Ovary (tissue), 9 donors: ENCODE measurements around the gene AP1B1. TPM values are rescaled to one million over a fixed set of nuclear protein-coding genes. Genes with fewer than 3 reads are reported as not detected.
"Not testable (repeated sequence)": the region's sequence is repeated elsewhere in the genome, so short reads cannot be mapped to it uniquely, and the experiment has no call there.

Experiments used
- DNase-seq, 5 donors: peaks; one replicate each; pipeline ENCODE4 v3.0.0-alpha.2; 2019 to 2020
- H3K27ac ChIP-seq, 2 donors: fragments of 200-600 bp; one replicate each; pipeline versions ENCODE4 v1.5.1 to v1.8.0; 2019 to 2022
- H3K27me3 ChIP-seq: fragments of 200-600 bp; one replicate; pipeline ENCODE4 v1.8.0; 2022
- H3K36me3 ChIP-seq: fragments of 200-600 bp; sonication (generic); one replicate; pipeline ENCODE4 v1.5.1; 2019
- H3K4me1 ChIP-seq: one replicate; pipeline ENCODE4 v1.8.1; 2013; ENCODE audit warnings: mild to moderate bottlenecking, moderate library complexity; ENCODE audit not compliant: insufficient read depth
- H3K4me3 ChIP-seq: fragments of 200-600 bp; sonication (generic); one replicate; pipeline ENCODE4 v1.5.1; 2017
- H3K9me3 ChIP-seq, 2 donors: fragments of 200-600 bp in 1 of 2; sonication (generic) in 1 of 2; one replicate each; pipeline versions ENCODE4 v1.5.1 to v1.8.1; 2013 to 2019; ENCODE audit warnings: mild to moderate bottlenecking in 1 of 2, moderate library complexity in 1 of 2
- EP300 ChIP-seq: sonication (generic); formaldehyde crosslinking; IDR thresholded peaks from one replicate; pipeline ENCODE4 v1.6.1; 2017; ENCODE audit warnings: antibody characterized with exemption
- POLR2A ChIP-seq: fragments of 450-650 bp; IDR thresholded peaks from one replicate; pipeline ENCODE4 v1.6.1; 2017; ENCODE audit warnings: antibody characterized with exemption, mild to moderate bottlenecking, moderate library complexity
- WGBS, 3 donors: extraction: QIAGEN DNeasy Blood & Tissue Kit in 1 of 3; methylation state at CpG; one replicate each; pipeline versions ENCODE4 v1.1.5 to v1.1.7; 2013 to 2017; 5-methylcytosine and 5-hydroxymethylcytosine counted together
- intact Hi-C, 4 donors: fragments of 100-400 bp; cut with DNase I; formaldehyde crosslinking; loops; one replicate each; pipeline versions ENCODE4 v1.11.0 to v1.15.1; 2022 to 2023
- polyA plus RNA-seq, 2 donors: library from polyadenylated mRNA; stranded (reverse); fragments of 200-250 nt in 1 of 2; fragments of 350-450 nt in 1 of 2; fragmentation: Illumina TruSeq in 1 of 2; extraction: RNeasy Lipid Tissue Mini Kit (QIAGEN cat#74804) in 1 of 2; gene quantifications; one replicate each; pipeline ENCODE4 v1.2.3, GENCODE V29; 2013 to 2014
- total RNA-seq, 7 donors: library from RNA; depleted of rRNA in 2 of 7; stranded (reverse); fragments of >200 nt in 2 of 7; fragmentation: NEBNext Ultra II Directional in 3 of 7; extraction: Animal tissue kit (Norgen Biotek cat#: 25700) in 3 of 7; gene quantifications; one replicate each; pipeline versions ENCODE4 v1.1.0 to v1.2.4, GENCODE V29; 2016 to 2023
- TF ChIP-seq, protein P1 (sequence below), 3 donors: fragments of 450-650 bp in 2 of 3; fragments of 200-600 bp in 1 of 3; IDR thresholded peaks; one replicate each; pipeline versions ENCODE4 v1.5.1 to v1.8.0; 2016 to 2022; ENCODE audit warnings: antibody characterized with exemption in 3 of 3, mild to moderate bottlenecking in 1 of 3
- donor health status: DM: no; HTN: no; CAD: no; lungs with moderate emphysema.
- donor health status: DM: no; HTN: no; CAD: no.
- donor health status: Bipolar disorder and iron deficiency.
- donor health status: DM: yes; HTN: yes; CAD: no.
- donor health status: DM: no; HTN: no; CAD: no.
- donor health status: DM: yes; HTN: yes; CAD: no.

Gene AP1B1
- total and polyA plus RNA-seq, 9 donors = 17.7 to 54.0 (median 36.8) TPM

DNA sequence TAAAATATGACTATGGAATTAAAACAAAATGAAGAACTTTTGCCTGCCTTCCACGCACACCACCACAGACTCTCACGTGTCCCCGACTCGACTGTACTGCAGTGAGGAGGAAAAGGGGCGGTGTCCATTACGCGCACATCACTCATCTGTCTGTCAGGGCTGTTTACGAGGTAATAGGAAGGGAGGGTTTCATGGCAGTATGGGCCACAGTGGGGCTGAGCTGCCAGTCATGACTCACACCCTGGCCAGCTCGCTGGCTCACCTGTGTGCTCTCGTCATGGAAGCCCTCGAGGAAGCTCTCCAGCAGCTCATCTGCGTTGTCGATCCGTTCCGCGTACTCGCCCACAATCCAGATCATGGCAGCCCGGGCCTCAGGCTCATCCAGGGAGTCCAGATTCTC, 39.4 kb downstream of the AP1B1 start:
- WGBS, 3 donors = 92 to 93% (median 92%) methylated on average over 18 of the region's 18 CpGs
- TF ChIP-seq EP300 (no peak), POLR2A (no peak)
- TF ChIP-seq, protein P1, sequence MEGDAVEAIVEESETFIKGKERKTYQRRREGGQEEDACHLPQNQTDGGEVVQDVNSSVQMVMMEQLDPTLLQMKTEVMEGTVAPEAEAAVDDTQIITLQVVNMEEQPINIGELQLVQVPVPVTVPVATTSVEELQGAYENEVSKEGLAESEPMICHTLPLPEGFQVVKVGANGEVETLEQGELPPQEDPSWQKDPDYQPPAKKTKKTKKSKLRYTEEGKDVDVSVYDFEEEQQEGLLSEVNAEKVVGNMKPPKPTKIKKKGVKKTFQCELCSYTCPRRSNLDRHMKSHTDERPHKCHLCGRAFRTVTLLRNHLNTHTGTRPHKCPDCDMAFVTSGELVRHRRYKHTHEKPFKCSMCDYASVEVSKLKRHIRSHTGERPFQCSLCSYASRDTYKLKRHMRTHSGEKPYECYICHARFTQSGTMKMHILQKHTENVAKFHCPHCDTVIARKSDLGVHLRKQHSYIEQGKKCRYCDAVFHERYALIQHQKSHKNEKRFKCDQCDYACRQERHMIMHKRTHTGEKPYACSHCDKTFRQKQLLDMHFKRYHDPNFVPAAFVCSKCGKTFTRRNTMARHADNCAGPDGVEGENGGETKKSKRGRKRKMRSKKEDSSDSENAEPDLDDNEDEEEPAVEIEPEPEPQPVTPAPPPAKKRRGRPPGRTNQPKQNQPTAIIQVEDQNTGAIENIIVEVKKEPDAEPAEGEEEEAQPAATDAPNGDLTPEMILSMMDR (IDR thresholded peaks at IDR 0.05) = no peak
- H3K27me3 ChIP-seq = no peaks in the 10 kb centered on the region
- H3K27ac ChIP-seq = no peak overlapping the region
- intact Hi-C loops = no loop called here
- no peak for DNase-seq
- no peak overlapping the region for H3K4me3 ChIP-seq
- H3K4me1 ChIP-seq = no peaks in the 10 kb centered on the region
- no peaks in the 10 kb centered on the region for H3K36me3 ChIP-seq
- H3K9me3 ChIP-seq = no peaks in the 10 kb centered on the region

DNA sequence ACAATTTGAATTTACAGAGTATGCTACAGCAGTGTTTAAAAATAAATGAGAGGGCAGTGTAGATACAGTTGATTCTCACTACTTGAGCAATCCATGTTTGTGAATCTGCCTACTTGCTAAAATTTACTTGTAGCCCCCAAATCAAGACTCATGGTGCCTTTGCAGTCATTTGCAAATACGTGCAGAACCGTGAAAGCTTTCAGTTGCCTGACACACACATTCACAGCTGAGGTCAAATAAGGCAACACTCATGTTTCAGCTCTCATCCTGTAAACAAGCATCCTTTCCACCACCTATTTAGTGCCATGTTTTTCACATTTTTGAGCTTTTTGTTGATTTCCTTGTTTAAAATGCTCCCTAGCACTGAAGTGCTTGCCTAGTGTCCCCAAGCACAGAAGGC, 40.3 kb downstream of the AP1B1 start:
- Histone ChIP-seq H3K4me3 (no peak overlapping the region), H3K27me3 (no peaks in the 10 kb centered on the region), H3K27ac (no peak overlapping the region), H3K36me3 (no peaks in the 10 kb centered on the region), H3K9me3 (no peaks in the 10 kb centered on the region), H3K4me1 (no peaks in the 10 kb centered on the region)
- no peak for DNase-seq
- TF ChIP-seq POLR2A = no peak
- TF ChIP-seq EP300 = no peak
- TF ChIP-seq, protein P1 (IDR thresholded peaks at IDR 0.05) = no peak
- WGBS, 3 donors = 57 to 80% (median 61%) methylated on average over 2 of the region's 2 CpGs
- intact Hi-C loops = no loop called here

DNA sequence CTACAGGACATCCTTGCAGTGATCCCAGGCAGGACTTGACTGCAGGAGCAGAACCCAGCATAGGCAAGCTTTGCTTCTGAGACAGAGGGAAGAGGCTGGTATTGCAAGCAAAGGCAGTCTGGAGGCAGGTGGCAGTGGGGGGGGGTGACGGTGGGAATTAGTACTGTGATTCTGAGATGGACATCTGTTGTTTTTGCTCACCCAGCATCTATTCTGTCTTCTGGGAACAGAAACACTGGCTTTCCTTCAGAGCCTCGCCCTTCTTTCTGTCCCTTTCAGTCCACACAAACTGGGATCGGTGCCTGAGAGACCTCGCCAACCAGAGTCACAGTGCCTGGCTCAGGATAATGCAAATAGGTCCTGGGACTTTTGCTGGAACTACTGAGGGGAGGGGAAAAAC, 41.7 kb downstream of the AP1B1 start:
- Histone ChIP-seq H3K4me3 (no peak overlapping the region), H3K4me1 (no peaks in the 10 kb centered on the region), H3K27me3 (no peaks in the 10 kb centered on the region), H3K36me3 (no peaks in the 10 kb centered on the region), H3K9me3 (no peaks in the 10 kb centered on the region), H3K27ac (no peak overlapping the region)
- WGBS, 3 donors = 86 to 90% (median 90%) methylated on average over 4 of the region's 4 CpGs
- TF ChIP-seq POLR2A (no peak), EP300 (no peak)
- TF ChIP-seq, protein P1 (IDR thresholded peaks at IDR 0.05) = no peak
- DNase-seq = no peak
- intact Hi-C loops = no loop called here

DNA sequence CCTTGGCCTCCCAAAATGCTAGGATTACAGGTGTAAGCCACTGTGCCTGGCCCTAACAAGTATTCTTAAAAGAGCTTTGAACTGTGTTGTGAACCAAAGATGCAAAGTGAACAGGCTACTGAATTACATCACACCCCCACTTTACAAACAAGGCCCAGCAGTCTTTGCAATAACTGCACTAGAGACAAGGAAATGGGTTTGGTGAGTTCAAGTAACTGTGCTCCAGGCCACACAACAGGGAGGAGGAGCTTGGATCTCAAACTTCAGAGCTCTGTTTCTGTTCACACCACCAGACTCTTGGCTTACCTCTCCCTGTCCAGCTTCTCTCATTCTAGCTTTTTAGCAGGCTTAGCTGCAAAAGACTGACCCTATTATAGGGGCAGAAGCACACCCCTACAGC, 42.4 kb downstream of the AP1B1 start:
- Histone ChIP-seq H3K9me3 (no peaks in the 10 kb centered on the region), H3K27ac (no peak overlapping the region), H3K4me3 (no peak overlapping the region), H3K27me3 (no peaks in the 10 kb centered on the region), H3K4me1 (no peaks in the 10 kb centered on the region), H3K36me3 (no peaks in the 10 kb centered on the region)
- DNase-seq = no peak
- TF ChIP-seq EP300 = no peak
- TF ChIP-seq, protein P1 (IDR thresholded peaks at IDR 0.05) = no peak
- TF ChIP-seq POLR2A = no peak
- intact Hi-C loops = no loop called here

DNA sequence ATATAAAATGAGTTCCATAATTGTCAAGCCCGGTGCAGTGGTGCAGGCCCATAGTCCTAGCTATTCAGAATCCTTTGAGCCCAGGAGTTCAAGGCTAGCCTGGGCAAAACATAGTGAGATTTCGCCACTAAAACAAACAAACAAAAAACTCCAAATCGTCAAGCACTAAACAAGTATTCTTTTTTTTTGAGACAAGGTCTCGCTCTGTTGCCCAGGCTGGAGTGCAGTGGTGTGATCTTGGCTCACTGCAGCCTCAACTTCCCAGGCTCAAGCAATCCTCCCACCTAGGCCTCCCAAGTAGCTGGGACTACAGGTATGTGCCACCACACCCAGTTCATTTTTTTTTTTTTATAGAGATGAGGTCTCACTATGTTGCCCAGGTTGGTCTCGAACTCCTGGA, 43.5 kb downstream of the AP1B1 start:
- H3K9me3 ChIP-seq, intact Hi-C loops, H3K36me3 ChIP-seq, H3K4me3 ChIP-seq, DNase-seq, H3K4me1 ChIP-seq, H3K27me3 ChIP-seq, H3K27ac ChIP-seq: not testable (repeated sequence)
- 67 to 82% (median 74%) methylated on average over 5 of the region's 5 CpGs for WGBS, 3 donors
